Keratinocyte (primary cell): Measurements from ENCODE around the gene CCDC8.

Source experiments
- CTCF ChIP-seq, 3 experiments: IDR thresholded peaks in 1 of 3; conservative IDR thresholded peaks in 1 of 3; optimal IDR thresholded peaks in 1 of 3; 2 replicates in 2 of 3; 3 replicates in 1 of 3; pipeline versions ENCODE3 to v1.5.1; 2011; ENCODE audit warnings: low read length in 3 of 3, mild to moderate bottlenecking in 3 of 3, moderate library complexity in 2 of 3, control low read depth in 1 of 3, inconsistent platforms in 1 of 3; ENCODE audit not compliant: insufficient read depth in 2 of 3; ENCODE audit errors: extremely low read depth in 1 of 3
- EZH2 ChIP-seq: IDR thresholded peaks from one replicate; pipeline ENCODE4 v1.6.1; 2012; ENCODE audit warnings: inconsistent platforms, mild to moderate bottlenecking, low read length, moderate library complexity

GRCh38 chr19:46423188-46423587 is 9.8 kb upstream of the CCDC8 start:
- TF ChIP-seq CTCF (optimal IDR thresholded peaks at IDR 0.05 in 1 of 3, IDR thresholded peaks at IDR 0.05 in 1 of 3, conservative IDR thresholded peaks at IDR 0.05 in 1 of 3; ENCODE audit: extremely low read depth in 1 of 3, insufficient read depth in 2 of 3, low read length in 3 of 3) = no peak
- TF ChIP-seq EZH2 = no peak
